ENCODE results near the gene CCL3. TPM values are rescaled to one million over a fixed set of nuclear protein-coding genes. Genes with fewer than 3 reads are reported as not detected.

Gene CCL3
- total RNA-seq, 1 experiment from 2014 or later = 0.72 TPM

- no peak overlapping the region for H3K4me3 Mint-ChIP-seq
- POLR2A ChIA-PET = no interaction called here
- H3K27ac Mint-ChIP-seq = no peak overlapping the region
- CTCF ChIA-PET = interaction anchor here (2.1 kb wide), 1 partner anchor 24 kb away, joined by 6 read pairs; no protein-coding TSS in a partner anchor
- H3K27me3 Mint-ChIP-seq (ENCODE audit: low read depth) = no peaks in the 10 kb centered on the region; the same call in none of the 2 replicates
- no peaks in the 10 kb centered on the region for H3K4me1 Mint-ChIP-seq
- no peak for DNase-seq (ENCODE audit: low spot score)
- peaks cover 60% of the 10 kb centered on the region for H3K9me3 Mint-ChIP-seq
- 0 out of 2 replicates have a peak, but pooled peaks cover 5% of the 10 kb centered on the region for H3K36me3 Mint-ChIP-seq
- no peak for ATAC-seq
- TF ChIP-seq NR3C1 (CRISPR knock-in tag; conservative IDR thresholded peaks at IDR 0.05; ENCODE audit: low read depth) = no peak
- no peak for TF ChIP-seq MXD4 (CRISPR knock-in tag; IDR thresholded peaks at IDR 0.05; ENCODE audit: borderline replicate concordance)
- no peak for TF ChIP-seq RORB (CRISPR knock-in tag; IDR thresholded peaks at IDR 0.05)
- TF ChIP-seq ZNF281 (CRISPR knock-in tag; IDR thresholded peaks at IDR 0.05) = no peak
- no peak for TF ChIP-seq ELF4 (CRISPR knock-in tag; IDR thresholded peaks at IDR 0.05; ENCODE audit: low read depth)
- TF ChIP-seq FOXP1 (CRISPR knock-in tag; IDR thresholded peaks at IDR 0.05; ENCODE audit: borderline replicate concordance) = no peak
- TF ChIP-seq MYBL2 (CRISPR knock-in tag; IDR thresholded peaks at IDR 0.05) = no peak
- TF ChIP-seq ZBTB21 (CRISPR knock-in tag; IDR thresholded peaks at IDR 0.05; ENCODE audit: borderline replicate concordance) = no peak
- TF ChIP-seq ESRRA (CRISPR knock-in tag; IDR thresholded peaks at IDR 0.05; ENCODE audit: borderline replicate concordance) = no peak
- TF ChIP-seq NR2C2 (CRISPR knock-in tag; IDR thresholded peaks at IDR 0.05) = no peak
- TF ChIP-seq ZNF532 (CRISPR knock-in tag; IDR thresholded peaks at IDR 0.05; ENCODE audit: borderline replicate concordance) = no peak
- no peak for TF ChIP-seq STAT6 (CRISPR knock-in tag; conservative IDR thresholded peaks at IDR 0.05; ENCODE audit: low read depth)
- no peak for TF ChIP-seq TP53 (CRISPR knock-in tag; IDR thresholded peaks at IDR 0.05)
- TF ChIP-seq PRDM15 (CRISPR knock-in tag; IDR thresholded peaks at IDR 0.05) = no peak
- TF ChIP-seq TCF7 (CRISPR knock-in tag; IDR thresholded peaks at IDR 0.05; ENCODE audit: low read depth) = no peak
- no peak for TF ChIP-seq ZNF263 (CRISPR knock-in tag; IDR thresholded peaks at IDR 0.05; ENCODE audit: low read depth)
- TF ChIP-seq OVOL2 (CRISPR knock-in tag; IDR thresholded peaks at IDR 0.05; ENCODE audit: borderline replicate concordance) = no peak
- TF ChIP-seq AR (CRISPR knock-in tag; IDR thresholded peaks at IDR 0.05) = no peak
Observed at GRCh38 chr17:36048066-36048465, 41.9 kb downstream of the CCL3 start.
